ENCODE results near the gene FBXL2.

FBXL2 gene

DNA sequence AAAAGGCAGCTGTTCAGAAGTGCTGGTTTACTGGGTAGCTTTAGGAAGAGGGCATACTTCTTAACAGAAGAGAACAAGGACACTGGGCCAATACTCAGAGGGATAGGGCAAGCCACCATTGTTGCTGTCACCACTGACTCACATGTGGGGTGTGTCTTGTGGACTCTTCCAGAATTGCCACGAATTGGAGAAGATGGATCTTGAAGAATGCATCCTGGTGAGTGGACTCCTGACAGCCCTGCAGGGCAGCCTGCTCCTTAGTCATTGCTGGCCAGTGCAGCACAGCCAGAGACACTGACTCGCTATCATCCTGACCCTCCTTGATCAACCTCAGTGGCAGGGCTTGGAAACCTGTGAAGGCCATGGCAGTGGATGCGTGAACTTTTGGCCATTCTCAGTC, 100.7 kb downstream of the FBXL2 start:
- peak; percentile 65 for DNase-seq (ENCODE audit: low read depth)
- no peak overlapping the region for H3K4me3 ChIP-seq (ENCODE audit: low read length)
- no peak for TF ChIP-seq CTCF (IDR thresholded peaks at IDR 0.05; ENCODE audit: insufficient read depth, low read depth, low read length, missing control alignments)

- no peak overlapping the region for H3K4me3 ChIP-seq (ENCODE audit: low read length)
- no peak for DNase-seq (ENCODE audit: low read depth)
- TF ChIP-seq CTCF (IDR thresholded peaks at IDR 0.05; ENCODE audit: insufficient read depth, low read depth, low read length, missing control alignments) = no peak
Observed at GRCh38 chr3:33380653-33381052, 103.4 kb downstream of the FBXL2 start.

- DNase-seq (ENCODE audit: low read depth) = no peak
- TF ChIP-seq CTCF (IDR thresholded peaks at IDR 0.05; ENCODE audit: insufficient read depth, low read depth, low read length, missing control alignments) = no peak
- no peak overlapping the region for H3K4me3 ChIP-seq (ENCODE audit: low read length)
Observed at GRCh38 chr3:33383951-33384350, 106.7 kb downstream of the FBXL2 start.

DNA sequence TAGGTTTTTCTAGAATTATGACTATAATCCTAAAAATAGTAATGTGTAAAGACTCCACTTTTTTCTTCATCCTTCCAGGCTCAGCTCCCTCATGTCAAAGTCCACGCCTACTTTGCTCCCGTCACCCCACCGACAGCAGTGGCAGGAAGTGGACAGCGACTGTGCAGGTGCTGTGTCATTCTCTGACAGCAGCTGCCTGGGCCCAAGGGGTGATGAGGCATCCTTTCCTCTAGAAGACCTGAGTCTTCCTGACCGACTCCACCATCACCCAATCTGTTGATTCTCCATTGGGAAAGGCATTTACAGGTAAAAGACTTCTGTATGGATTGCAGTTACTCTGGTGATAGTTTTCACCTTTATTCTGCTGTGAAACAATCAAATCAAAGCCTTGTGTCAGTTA, 108.2 kb downstream of the FBXL2 start:
- peak; percentile 45 for DNase-seq (ENCODE audit: low read depth)
- no peak for TF ChIP-seq CTCF (IDR thresholded peaks at IDR 0.05; ENCODE audit: insufficient read depth, low read depth, low read length, missing control alignments)
- no peak overlapping the region for H3K4me3 ChIP-seq (ENCODE audit: low read length)

GRCh38 chr3:33386631-33387030, 109.4 kb downstream of the FBXL2 start:
- no peak overlapping the region for H3K4me3 ChIP-seq (ENCODE audit: low read length)
- no peak for DNase-seq (ENCODE audit: low read depth)
- no peak for TF ChIP-seq CTCF (IDR thresholded peaks at IDR 0.05; ENCODE audit: insufficient read depth, low read depth, low read length, missing control alignments)

DNA sequence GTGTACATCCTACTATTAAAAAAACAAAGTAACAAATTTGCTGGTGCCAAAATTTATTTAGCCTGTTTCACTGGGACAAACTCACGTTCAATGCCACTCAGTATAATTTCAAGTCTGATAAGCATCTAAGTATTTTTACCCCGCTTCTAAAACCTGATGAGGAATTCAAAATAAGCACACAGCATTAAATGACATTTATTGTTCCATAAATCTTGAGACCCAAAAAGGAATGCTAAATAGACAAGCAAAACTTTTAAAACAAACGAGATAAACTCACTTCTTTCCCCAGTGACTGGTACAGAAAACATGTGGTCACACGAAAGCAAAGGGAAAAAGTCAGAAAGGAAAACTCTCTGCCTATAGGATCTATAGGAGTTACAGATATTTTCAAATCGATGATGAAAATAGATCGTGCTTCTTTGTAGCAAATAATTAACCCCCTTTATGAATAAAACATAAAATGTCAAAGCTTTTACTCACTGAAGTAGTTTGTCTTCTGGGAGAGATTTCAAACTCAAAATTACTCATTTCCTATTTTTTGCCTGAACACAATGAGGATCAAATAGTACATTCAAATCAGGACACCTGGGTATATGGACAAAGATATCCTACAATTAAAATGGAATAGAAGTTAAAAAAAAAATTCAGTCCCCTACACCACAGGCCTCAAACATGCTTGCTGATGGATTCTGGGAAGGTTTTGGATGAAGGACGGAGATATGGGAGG, 111.3 kb downstream of the FBXL2 start:
- no peak for TF ChIP-seq CTCF (IDR thresholded peaks at IDR 0.05; ENCODE audit: insufficient read depth, low read depth, low read length, missing control alignments)

DNA sequence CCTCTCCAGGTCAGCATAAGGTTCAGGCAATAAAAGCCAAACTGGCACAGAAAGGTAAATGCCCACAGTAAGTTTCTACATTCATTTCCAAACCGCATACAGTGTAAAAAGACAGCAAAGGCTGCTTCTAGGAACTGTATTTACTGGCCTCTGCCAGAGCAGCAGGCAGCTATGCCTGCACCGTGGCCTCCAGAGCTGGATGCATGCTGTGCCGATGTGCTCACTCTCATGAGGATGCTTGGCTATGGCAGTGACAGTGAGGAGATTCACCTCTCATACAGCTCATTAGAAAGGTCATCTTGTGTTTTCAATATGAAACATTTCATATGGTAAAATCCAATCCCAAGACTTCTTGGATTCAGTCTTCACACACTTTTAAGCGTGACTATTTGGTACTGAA, 112.7 kb downstream of the FBXL2 start:
- no peak overlapping the region for H3K4me3 ChIP-seq (ENCODE audit: low read length)
- no peak for DNase-seq (ENCODE audit: low read depth)
- TF ChIP-seq CTCF (IDR thresholded peaks at IDR 0.05; ENCODE audit: insufficient read depth, low read depth, low read length, missing control alignments) = no peak

More for the DNA sequence above, 111.3 kb downstream of the FBXL2 start:
- DNase-seq (ENCODE audit: low read depth) = no peak
- no peak overlapping the region for H3K4me3 ChIP-seq (ENCODE audit: low read length)

Measured in epithelial cell of esophagus (primary cell).